MCF 10A (cell line): ENCODE measurements around the gene ISY1. TPM values are rescaled to one million over a fixed set of nuclear protein-coding genes. Genes with fewer than 3 reads are reported as not detected.
"Not testable (repeated sequence)": the region's sequence is repeated elsewhere in the genome, so short reads cannot be mapped to it uniquely, and the experiment has no call there.

Source experiments
- BruUV-seq: library from RNA; stranded (reverse); fragments of 400-500 nt; replicated peaks from 2 replicates; lab custom pipeline; 2021; lab: Mats Ljungman, UMichigan
- CTCF ChIA-PET: fragments of 300-600 bp; sonication (Branson Sonifier 250); formaldehyde crosslinking; extraction: SDS; loops from one replicate; lab custom pipeline; 2021; ENCODE audit warnings: antibody characterized with exemption, inconsistent platforms; lab: Yijun Ruan, JAX
- POLR2A ChIA-PET: fragments of 300-600, 350-650 bp; sonication (Branson Sonifier 250); formaldehyde crosslinking; extraction: SDS; loops from one replicate; lab custom pipeline; 2020; ENCODE audit warnings: antibody characterized with exemption, inconsistent platforms; lab: Yijun Ruan, JAX
- DNase-seq: peaks from one replicate; pipeline ENCODE4 v3.0.0-alpha.2; 2018; ENCODE audit not compliant: unreplicated experiment
- H3K27ac Mint-ChIP-seq: one replicate; pipeline ENCODE4 v1.8.0; 2022; ENCODE audit warnings: mild to moderate bottlenecking, low read depth, mixed read lengths; ENCODE audit not compliant: unreplicated experiment
- H3K27me3 Mint-ChIP-seq: one replicate; pipeline ENCODE4 v1.8.0; 2022; ENCODE audit warnings: mixed read lengths; ENCODE audit not compliant: insufficient read depth, unreplicated experiment
- H3K36me3 Mint-ChIP-seq: one replicate; pipeline ENCODE4 v1.8.0; 2022; ENCODE audit warnings: mild to moderate bottlenecking, moderate library complexity, mixed read lengths; ENCODE audit not compliant: insufficient read depth, unreplicated experiment
- H3K4me1 Mint-ChIP-seq: one replicate; pipeline ENCODE4 v1.8.0; 2022; ENCODE audit warnings: mixed read lengths; ENCODE audit not compliant: insufficient read depth, unreplicated experiment
- H3K4me3 Mint-ChIP-seq: one replicate; pipeline ENCODE4 v1.8.0; 2022; ENCODE audit warnings: mild to moderate bottlenecking, moderate library complexity, mixed read lengths; ENCODE audit not compliant: unreplicated experiment
- H3K9me3 Mint-ChIP-seq: one replicate; pipeline ENCODE4 v1.8.0; 2022; ENCODE audit warnings: mixed read lengths; ENCODE audit not compliant: unreplicated experiment
- CTCF ChIP-seq: fragments of 200-600 bp; IDR thresholded peaks from one replicate; pipeline ENCODE4 v1.8.0; 2022; ENCODE audit warnings: antibody characterized with exemption, mild to moderate bottlenecking; ENCODE audit not compliant: unreplicated experiment
- intact Hi-C: fragments of 100-400 bp; cut with micrococcal nuclease; formaldehyde crosslinking; loops from 2 replicates; pipeline ENCODE4 v1.14.1; 2022
- total RNA-seq: library from RNA; stranded (reverse); gene quantifications from 2 replicates; pipeline ENCODE4 v1.2.3, GENCODE V29; 2022

The ISY1 gene
- total RNA-seq, 1 experiment from 2014 or later = 52.5 TPM

- CTCF ChIA-PET = interaction anchor here (0.6 to 1.2 kb wide), 3 partner anchors 133 to 703 kb away, joined by 3 read pairs; no protein-coding TSS in a partner anchor
- no peak for DNase-seq
- no peak overlapping the region for H3K27ac Mint-ChIP-seq
- H3K9me3 Mint-ChIP-seq = no peaks in the 10 kb centered on the region
- H3K27me3 Mint-ChIP-seq = no peaks in the 10 kb centered on the region
- H3K4me1 Mint-ChIP-seq = peaks cover 7% of the 10 kb centered on the region
- TF ChIP-seq CTCF = no peak
- intact Hi-C loops = no loop called here
- no TSS peak for BruUV-seq
- POLR2A ChIA-PET = no interaction called here
- peaks cover 28% of the 10 kb centered on the region for H3K36me3 Mint-ChIP-seq
- no peak overlapping the region for H3K4me3 Mint-ChIP-seq
Observed at GRCh38 chr3:129103296-129103695, 57.6 kb downstream of the ISY1 start.

GRCh38 chr3:129101370-129102138 lies 59.3 kb downstream of the ISY1 start:
- no peak overlapping the region for H3K4me3 Mint-ChIP-seq
- intact Hi-C loops = no loop called here
- ChIA-PET CTCF (interaction anchor here (0.8 kb wide), 1 partner anchor 12 kb away, joined by 3 read pairs; no protein-coding TSS in a partner anchor), POLR2A (interaction anchor here (0.9 to 1.0 kb wide), 3 partner anchors 19 to 42 kb away, joined by 3 read pairs; no protein-coding TSS in a partner anchor)
- BruUV-seq = no TSS peak
- no peaks in the 10 kb centered on the region for H3K4me1 Mint-ChIP-seq
- H3K27ac Mint-ChIP-seq = no peak overlapping the region
- no peaks in the 10 kb centered on the region for H3K27me3 Mint-ChIP-seq
- DNase-seq = no peak
- no peak for TF ChIP-seq CTCF
- H3K36me3 Mint-ChIP-seq = peaks cover 16% of the 10 kb centered on the region
- H3K9me3 Mint-ChIP-seq = no peaks in the 10 kb centered on the region

GRCh38 chr3:129100274-129100673 lies 60.6 kb downstream of the ISY1 start:
- Mint-ChIP-seq H3K36me3 (peaks cover 16% of the 10 kb centered on the region), H3K27me3 (no peaks in the 10 kb centered on the region), H3K27ac (no peak overlapping the region), H3K9me3 (no peaks in the 10 kb centered on the region), H3K4me1 (no peaks in the 10 kb centered on the region), H3K4me3 (no peak overlapping the region)
- CTCF ChIA-PET = no interaction called here
- DNase-seq = no peak
- BruUV-seq = no TSS peak
- TF ChIP-seq CTCF = no peak
- POLR2A ChIA-PET = no interaction called here
- intact Hi-C loops = no loop called here

GRCh38 chr3:129095285-129095684 lies 65.6 kb downstream of the ISY1 start:
- no peaks in the 10 kb centered on the region for H3K27me3 Mint-ChIP-seq
- H3K4me3 Mint-ChIP-seq = no peak overlapping the region
- H3K27ac Mint-ChIP-seq = no peak overlapping the region
- no peak for DNase-seq
- BruUV-seq = no TSS peak
- intact Hi-C loops = no loop called here
- ChIA-PET CTCF (interaction anchor here (0.7 to 1.3 kb wide), 5 partner anchors 20 to 150 kb away, joined by 3 read pairs; no protein-coding TSS in a partner anchor), POLR2A (interaction anchor here (1.1 kb wide), 1 partner anchor 25 kb away, joined by 3 read pairs; no protein-coding TSS in a partner anchor)
- H3K9me3 Mint-ChIP-seq = no peaks in the 10 kb centered on the region
- H3K4me1 Mint-ChIP-seq = no peaks in the 10 kb centered on the region
- no peak for TF ChIP-seq CTCF
- peaks cover 33% of the 10 kb centered on the region for H3K36me3 Mint-ChIP-seq

- H3K27ac Mint-ChIP-seq, H3K4me3 Mint-ChIP-seq, DNase-seq, POLR2A ChIA-PET, H3K9me3 Mint-ChIP-seq, H3K4me1 Mint-ChIP-seq, intact Hi-C loops, CTCF ChIA-PET, H3K27me3 Mint-ChIP-seq, BruUV-seq: not testable (repeated sequence)
- peaks cover 12% of the 10 kb centered on the region for H3K36me3 Mint-ChIP-seq
Observed at GRCh38 chr3:129088312-129088711, 72.6 kb downstream of the ISY1 start.

GRCh38 chr3:129087904-129088303 lies 73.0 kb downstream of the ISY1 start:
- H3K4me3 Mint-ChIP-seq, H3K27me3 Mint-ChIP-seq, intact Hi-C loops, POLR2A ChIA-PET, H3K27ac Mint-ChIP-seq, CTCF ChIA-PET, H3K4me1 Mint-ChIP-seq, BruUV-seq, H3K9me3 Mint-ChIP-seq: not testable (repeated sequence)
- peak; percentile 21 for DNase-seq
- peaks cover 12% of the 10 kb centered on the region for H3K36me3 Mint-ChIP-seq
